ENCODE data around the gene ZSCAN25.

DNA sequence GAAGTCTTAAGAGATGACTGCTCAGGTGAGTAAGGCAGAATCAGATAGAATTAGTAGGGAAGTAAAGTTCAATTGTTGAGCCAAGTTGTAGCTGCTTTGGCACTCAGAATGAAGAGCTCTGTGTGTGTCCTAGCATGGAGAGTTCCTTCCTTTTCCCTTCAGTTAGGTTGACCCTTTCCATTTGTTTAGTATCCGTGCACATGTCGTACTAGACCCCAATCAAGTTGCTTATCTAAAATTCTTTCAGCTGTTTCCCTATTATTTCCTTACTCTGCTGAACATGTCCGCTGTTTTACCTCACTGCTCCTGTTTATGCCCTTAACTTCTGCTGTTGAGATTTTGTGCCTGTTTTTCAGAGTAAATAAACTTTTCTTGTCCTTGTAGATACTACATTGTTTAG, 45.0 kb upstream of the ZSCAN25 start:
- TF ChIP-seq TAF1 (IDR thresholded peaks at IDR 0.05; ENCODE audit: borderline replicate concordance, insufficient read depth, low read length): no peak
- TF ChIP-seq, protein P1, sequence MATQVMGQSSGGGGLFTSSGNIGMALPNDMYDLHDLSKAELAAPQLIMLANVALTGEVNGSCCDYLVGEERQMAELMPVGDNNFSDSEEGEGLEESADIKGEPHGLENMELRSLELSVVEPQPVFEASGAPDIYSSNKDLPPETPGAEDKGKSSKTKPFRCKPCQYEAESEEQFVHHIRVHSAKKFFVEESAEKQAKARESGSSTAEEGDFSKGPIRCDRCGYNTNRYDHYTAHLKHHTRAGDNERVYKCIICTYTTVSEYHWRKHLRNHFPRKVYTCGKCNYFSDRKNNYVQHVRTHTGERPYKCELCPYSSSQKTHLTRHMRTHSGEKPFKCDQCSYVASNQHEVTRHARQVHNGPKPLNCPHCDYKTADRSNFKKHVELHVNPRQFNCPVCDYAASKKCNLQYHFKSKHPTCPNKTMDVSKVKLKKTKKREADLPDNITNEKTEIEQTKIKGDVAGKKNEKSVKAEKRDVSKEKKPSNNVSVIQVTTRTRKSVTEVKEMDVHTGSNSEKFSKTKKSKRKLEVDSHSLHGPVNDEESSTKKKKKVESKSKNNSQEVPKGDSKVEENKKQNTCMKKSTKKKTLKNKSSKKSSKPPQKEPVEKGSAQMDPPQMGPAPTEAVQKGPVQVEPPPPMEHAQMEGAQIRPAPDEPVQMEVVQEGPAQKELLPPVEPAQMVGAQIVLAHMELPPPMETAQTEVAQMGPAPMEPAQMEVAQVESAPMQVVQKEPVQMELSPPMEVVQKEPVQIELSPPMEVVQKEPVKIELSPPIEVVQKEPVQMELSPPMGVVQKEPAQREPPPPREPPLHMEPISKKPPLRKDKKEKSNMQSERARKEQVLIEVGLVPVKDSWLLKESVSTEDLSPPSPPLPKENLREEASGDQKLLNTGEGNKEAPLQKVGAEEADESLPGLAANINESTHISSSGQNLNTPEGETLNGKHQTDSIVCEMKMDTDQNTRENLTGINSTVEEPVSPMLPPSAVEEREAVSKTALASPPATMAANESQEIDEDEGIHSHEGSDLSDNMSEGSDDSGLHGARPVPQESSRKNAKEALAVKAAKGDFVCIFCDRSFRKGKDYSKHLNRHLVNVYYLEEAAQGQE (IDR thresholded peaks at IDR 0.05; ENCODE audit: insufficient read depth in 1 of 2, low read depth in 2 of 2, low read length in 2 of 2): no peak
- no peak for TF ChIP-seq POLR2AphosphoS5 (IDR thresholded peaks at IDR 0.05; ENCODE audit: low read depth, low read length)
